MM.1S (cell line): ENCODE results near the gene TMEM123.
A peak's percentile ranks its signal among the peaks of the same experiment; 100 is the strongest.

Experiments
- DNase-seq: peaks from one replicate; pipeline ENCODE4 v3.0.0-alpha.2; 2015
- H2AFZ ChIP-seq: fragments of 300-600 bp; sonication (generic); 2 replicates; pipeline ENCODE4 v1.6.0; 2016; ENCODE audit warnings: antibody characterized with exemption, low read length
- H3F3A ChIP-seq: fragments of 300-600 bp; sonication (generic); 2 replicates; pipeline ENCODE4 v1.6.1; 2016; ENCODE audit warnings: mild to moderate bottlenecking, antibody characterized with exemption, low read length, moderate library complexity, mixed read lengths; ENCODE audit not compliant: insufficient read depth
- H3K27ac ChIP-seq: fragments of 300-600 bp; sonication (generic); 2 replicates; pipeline ENCODE4 v1.5.1; 2016; ENCODE audit warnings: mild to moderate bottlenecking, low read length
- H3K27me3 ChIP-seq: fragments of 300-600 bp; sonication (generic); replicated peaks from 2 replicates; pipeline ENCODE4 v1.6.0; 2016; ENCODE audit warnings: low read length; ENCODE audit not compliant: insufficient read depth
- H3K36me3 ChIP-seq: fragments of 300-600 bp; sonication (generic); replicated peaks from 2 replicates; pipeline ENCODE4 v1.6.1; 2016; ENCODE audit warnings: mild to moderate bottlenecking, low read length, mixed read lengths; ENCODE audit not compliant: insufficient read depth
- H3K4me1 ChIP-seq: fragments of 300-600 bp; sonication (generic); 2 replicates; pipeline ENCODE4 v1.6.1; 2016; ENCODE audit warnings: low read length, mixed read lengths
- H3K4me2 ChIP-seq: fragments of 300-600 bp; sonication (generic); 2 replicates; pipeline ENCODE4 v1.6.0; 2016; ENCODE audit warnings: low read depth, low read length
- H3K4me3 ChIP-seq: fragments of 300-600 bp; sonication (generic); 2 replicates; pipeline ENCODE4 v1.5.1; 2016; ENCODE audit warnings: low read length, mixed read lengths
- H3K79me2 ChIP-seq: fragments of 300-600 bp; sonication (generic); 2 replicates; pipeline ENCODE4 v1.6.1; 2016; ENCODE audit warnings: mixed run types, low read length, mixed read lengths
- H3K9ac ChIP-seq: fragments of 300-600 bp; sonication (generic); 2 replicates; pipeline ENCODE4 v1.6.1; 2016; ENCODE audit warnings: low read length, mixed read lengths
- H3K9me2 ChIP-seq: fragments of 300-600 bp; sonication (generic); replicated peaks from 2 replicates; pipeline ENCODE4 v1.6.1; 2016; ENCODE audit warnings: mild to moderate bottlenecking, low read length, mixed read lengths; ENCODE audit not compliant: insufficient read depth
- H3K9me3 ChIP-seq: fragments of 300-600 bp; sonication (generic); replicated peaks from 2 replicates; pipeline ENCODE4 v1.6.1; 2016; ENCODE audit warnings: mild to moderate bottlenecking, low read length, mixed read lengths; ENCODE audit not compliant: insufficient read depth
- H4K20me1 ChIP-seq: fragments of 300-600 bp; sonication (generic); 2 replicates; pipeline ENCODE4 v1.6.1; 2016; ENCODE audit warnings: mild to moderate bottlenecking, low read length, moderate library complexity, mixed read lengths; ENCODE audit not compliant: insufficient read depth
- EZH2 ChIP-seq: fragments of 300-600 bp; sonication (generic); optimal IDR thresholded peaks from 2 replicates; pipeline ENCODE3; 2017; ENCODE audit warnings: low read depth, mild to moderate bottlenecking, antibody characterized with exemption, low read length, mixed read lengths
- EZH2phosphoT487 ChIP-seq: fragments of 300-600 bp; sonication (generic); IDR thresholded peaks from 2 replicates; pipeline ENCODE4 v1.6.1; 2018; ENCODE audit warnings: antibody characterized with exemption, low read length
- TF ChIP-seq, protein P1 (sequence below): fragments of 300-600 bp; sonication (generic); IDR thresholded peaks from 2 replicates; pipeline ENCODE4 v1.5.1; 2016; ENCODE audit warnings: antibody characterized with exemption, low read length, mixed read lengths

Gene TMEM123

DNA sequence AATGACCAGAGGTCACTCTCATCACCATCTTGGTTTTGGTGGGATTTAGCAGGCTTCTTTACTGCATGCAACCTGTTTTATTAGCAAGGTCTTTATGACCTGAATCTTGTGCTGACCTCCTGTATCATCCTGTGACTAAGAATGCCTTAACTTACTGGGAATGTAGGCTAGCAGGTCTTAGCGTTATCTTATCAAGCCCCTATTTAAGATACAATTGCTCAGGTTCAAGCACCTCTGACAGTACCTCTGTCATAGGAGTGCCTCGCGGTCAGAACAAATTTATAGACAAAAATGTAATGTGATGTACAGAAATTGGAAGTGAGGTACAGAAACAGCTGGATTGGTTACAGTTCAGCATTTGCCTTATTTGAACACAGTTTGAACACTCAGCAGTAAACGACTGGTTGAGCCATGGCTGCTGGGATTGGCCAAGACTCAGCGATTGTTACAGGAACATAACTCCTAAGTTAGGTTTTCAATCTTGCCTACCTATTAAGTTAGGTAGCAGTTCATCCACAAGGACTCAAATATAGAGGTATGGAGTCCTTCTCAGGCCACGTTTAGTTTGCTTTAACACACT, 16.1 kb upstream of the TMEM123 start:
- no peak for TF ChIP-seq EZH2phosphoT487
- no peaks in the 10 kb centered on the region for H3K36me3 ChIP-seq
- no peaks in the 10 kb centered on the region for H3K27me3 ChIP-seq
- H4K20me1 ChIP-seq = no peaks in the 10 kb centered on the region
- no peak overlapping the region for H3K4me3 ChIP-seq
- H3K4me2 ChIP-seq = no peak overlapping the region
- peaks cover 26% of the 10 kb centered on the region for H3K4me1 ChIP-seq
- DNase-seq = peak; percentile 3
- H3K79me2 ChIP-seq = no peaks in the 10 kb centered on the region
- no peaks in the 10 kb centered on the region for H3K9me3 ChIP-seq
- H3K9me2 ChIP-seq = no peaks in the 10 kb centered on the region
- peaks cover 1% of the 10 kb centered on the region for H3F3A ChIP-seq
- no peak overlapping the region for H3K9ac ChIP-seq
- no peak overlapping the region for H3K27ac ChIP-seq
- no peak overlapping the region for H2AFZ ChIP-seq

DNA sequence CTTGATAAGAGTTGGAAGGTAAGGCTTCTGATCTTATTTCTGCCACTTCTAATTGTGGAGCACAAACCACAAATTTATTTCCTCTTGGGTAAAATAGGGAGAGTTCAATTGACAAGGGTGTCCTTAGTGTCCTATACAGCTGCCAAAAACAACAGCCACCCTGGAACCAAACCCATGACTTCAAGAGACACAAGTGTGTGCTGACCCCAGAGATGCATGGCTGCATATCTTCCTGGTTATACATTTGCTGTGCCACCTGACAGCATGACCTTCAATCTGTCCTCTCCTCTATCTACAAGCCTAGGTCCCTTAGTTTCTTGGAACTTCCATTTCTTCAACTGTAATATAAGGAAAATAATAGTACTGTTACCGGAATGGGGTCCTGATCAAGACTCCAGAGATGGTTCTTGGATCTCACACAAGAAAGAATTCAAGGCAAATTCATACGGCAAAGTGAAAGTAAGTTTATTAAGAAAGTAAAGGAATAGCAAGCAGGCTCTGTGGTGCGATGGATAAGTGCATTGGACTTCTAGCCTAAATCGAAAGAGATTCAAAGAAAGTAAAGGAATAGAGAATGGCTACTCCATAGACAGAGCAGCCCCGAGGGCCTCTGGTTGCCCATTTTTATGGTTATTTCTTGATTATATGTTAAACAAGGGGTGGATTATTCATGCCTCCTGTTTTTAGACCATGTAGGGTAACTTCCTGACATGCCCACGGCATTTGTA, 15.5 kb upstream of the TMEM123 start:
- Histone ChIP-seq H3K9me3 (no peaks in the 10 kb centered on the region), H3F3A (no peaks in the 10 kb centered on the region; the same call in 1 of the 2 replicates), H4K20me1 (no peaks in the 10 kb centered on the region), H3K27me3 (no peaks in the 10 kb centered on the region), H3K9ac (no peak overlapping the region), H3K27ac (no peak overlapping the region), H3K4me2 (no peak overlapping the region), H2AFZ (no peak overlapping the region), H3K9me2 (no peaks in the 10 kb centered on the region), H3K4me1 (peaks cover 21% of the 10 kb centered on the region), H3K79me2 (no peaks in the 10 kb centered on the region), H3K36me3 (no peaks in the 10 kb centered on the region), H3K4me3 (no peak overlapping the region)
- DNase-seq = peak; percentile 1
- no peak for TF ChIP-seq EZH2
- no peak for TF ChIP-seq EZH2phosphoT487
- TF ChIP-seq, protein P1, sequence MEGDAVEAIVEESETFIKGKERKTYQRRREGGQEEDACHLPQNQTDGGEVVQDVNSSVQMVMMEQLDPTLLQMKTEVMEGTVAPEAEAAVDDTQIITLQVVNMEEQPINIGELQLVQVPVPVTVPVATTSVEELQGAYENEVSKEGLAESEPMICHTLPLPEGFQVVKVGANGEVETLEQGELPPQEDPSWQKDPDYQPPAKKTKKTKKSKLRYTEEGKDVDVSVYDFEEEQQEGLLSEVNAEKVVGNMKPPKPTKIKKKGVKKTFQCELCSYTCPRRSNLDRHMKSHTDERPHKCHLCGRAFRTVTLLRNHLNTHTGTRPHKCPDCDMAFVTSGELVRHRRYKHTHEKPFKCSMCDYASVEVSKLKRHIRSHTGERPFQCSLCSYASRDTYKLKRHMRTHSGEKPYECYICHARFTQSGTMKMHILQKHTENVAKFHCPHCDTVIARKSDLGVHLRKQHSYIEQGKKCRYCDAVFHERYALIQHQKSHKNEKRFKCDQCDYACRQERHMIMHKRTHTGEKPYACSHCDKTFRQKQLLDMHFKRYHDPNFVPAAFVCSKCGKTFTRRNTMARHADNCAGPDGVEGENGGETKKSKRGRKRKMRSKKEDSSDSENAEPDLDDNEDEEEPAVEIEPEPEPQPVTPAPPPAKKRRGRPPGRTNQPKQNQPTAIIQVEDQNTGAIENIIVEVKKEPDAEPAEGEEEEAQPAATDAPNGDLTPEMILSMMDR = no peak

DNA sequence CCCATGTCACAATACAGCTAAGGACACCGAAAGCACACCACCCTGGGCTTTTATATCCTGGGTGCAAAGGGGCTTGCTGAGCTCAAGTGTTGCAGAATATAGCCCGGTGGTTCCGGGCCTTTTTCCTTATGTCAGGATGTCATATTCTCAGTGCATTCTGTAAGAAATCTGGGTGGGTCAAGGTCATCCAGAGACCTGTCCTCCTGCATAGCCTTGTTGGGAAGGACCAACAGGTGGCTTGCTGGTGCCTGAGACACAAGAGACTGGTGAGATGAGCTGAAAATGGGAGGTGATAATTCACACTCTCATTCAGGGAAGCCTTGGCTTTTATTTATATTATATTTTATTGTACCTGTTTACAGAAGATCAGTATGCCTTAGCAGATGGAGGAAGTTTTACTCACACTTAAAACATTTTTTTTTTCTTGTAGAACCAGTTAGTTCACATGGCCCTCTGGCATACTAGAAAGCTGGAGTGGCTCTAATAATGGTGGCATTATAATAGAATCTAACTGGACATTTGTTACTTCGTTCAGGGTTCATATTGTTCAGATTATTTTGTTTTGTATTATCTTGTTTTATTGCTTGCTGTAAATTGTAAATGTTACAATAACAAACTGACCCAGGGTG, 14.6 kb upstream of the TMEM123 start:
- H3K9me3 ChIP-seq = no peaks in the 10 kb centered on the region
- H3K27me3 ChIP-seq = no peaks in the 10 kb centered on the region
- no peak overlapping the region for H3K4me3 ChIP-seq
- H2AFZ ChIP-seq = no peak overlapping the region
- H3K79me2 ChIP-seq = no peaks in the 10 kb centered on the region
- no peak for DNase-seq
- no peaks in the 10 kb centered on the region for H3K36me3 ChIP-seq
- H4K20me1 ChIP-seq = no peaks in the 10 kb centered on the region
- H3K4me1 ChIP-seq = peaks cover 21% of the 10 kb centered on the region
- H3F3A ChIP-seq = no peaks in the 10 kb centered on the region; the same call in 1 of the 2 replicates
- H3K9ac ChIP-seq = no peak overlapping the region
- H3K27ac ChIP-seq = no peak overlapping the region
- no peaks in the 10 kb centered on the region for H3K9me2 ChIP-seq
- TF ChIP-seq EZH2phosphoT487 (no peak), EZH2 (no peak)
- TF ChIP-seq, protein P1 = no peak
- no peak overlapping the region for H3K4me2 ChIP-seq
